HepG2 (cell line): ENCODE measurements around the gene TEKT5. TPM values are rescaled to one million over a fixed set of nuclear protein-coding genes. Genes with fewer than 3 reads are reported as not detected.
A peak's percentile ranks its signal among the peaks of the same experiment; 100 is the strongest.

ENCODE experiments used
- ATAC-seq: fragments of 200-7000 bp; cut with Tn5 transposase; 3 replicates; pipeline ENCODE4 v1.9.1; 2020; ENCODE audit warnings: mild to moderate bottlenecking, moderate library complexity
- BruUV-seq: library from RNA; stranded (reverse); fragments of 400-500 nt; replicated peaks from 2 replicates; lab custom pipeline; 2021; lab: Mats Ljungman, UMichigan
- CTCF ChIA-PET: fragments of 300-600 bp; formaldehyde crosslinking; extraction: SDS; loops from one replicate; lab custom pipeline; 2021; ENCODE audit warnings: low total read pairs, inconsistent platforms, low intra/inter-chr PET ratio; lab: Yijun Ruan, JAX
- POLR2A ChIA-PET: fragments of 350-600 bp; sonication (Branson Sonifier 250); formaldehyde crosslinking; loops from one replicate; lab custom pipeline; 2020; ENCODE audit warnings: antibody characterized with exemption, inconsistent platforms; lab: Yijun Ruan, JAX
- DNase-seq: peaks from one replicate; pipeline ENCODE4 v3.0.0-alpha.2; 2015; ENCODE audit warnings: low spot score
- FAIRE-seq: peaks from 3 replicates; lab custom pipeline; 2011; peaks lifted over from hg19 to GRCh38; lab: Jason Lieb, UNC
- H2AFZ ChIP-seq: one replicate; pipeline ENCODE4 v1.6.1; 2011; ENCODE audit warnings: low read length, inconsistent platforms
- H3K27ac ChIP-seq: fragments of 300-600 bp; 3 replicates; pipeline ENCODE4 v1.8.0; 2011; ENCODE audit warnings: mixed run types, mild to moderate bottlenecking, mixed read lengths, low read length, inconsistent platforms; ENCODE audit not compliant: insufficient read depth; ENCODE audit errors: extremely low read length
- H3K27me3 ChIP-seq, 2 experiments: fragments of 200-600 bp in 1 of 2; 2 replicates in 1 of 2; 3 replicates in 1 of 2; pipeline versions ENCODE4 v1.6.0 to v1.8.0; 2011; ENCODE audit warnings: low read length in 2 of 2, mild to moderate bottlenecking in 2 of 2, moderate library complexity in 2 of 2, inconsistent platforms in 1 of 2; ENCODE audit not compliant: insufficient read depth in 2 of 2, control insufficient read depth in 1 of 2
- H3K36me3 ChIP-seq, 2 experiments: fragments of 200-600 bp in 1 of 2; replicated peaks in 1 of 2; 2 replicates in 1 of 2; 3 replicates in 1 of 2; pipeline versions ENCODE4 v1.5.1 to v1.8.0; 2011; ENCODE audit warnings: low read length in 2 of 2, inconsistent platforms in 1 of 2; ENCODE audit not compliant: insufficient read depth in 2 of 2, control insufficient read depth in 1 of 2
- H3K4me1 ChIP-seq: 2 replicates; pipeline ENCODE4 v1.5.1; 2012; ENCODE audit warnings: low read length, inconsistent platforms; ENCODE audit not compliant: insufficient read depth
- H3K4me2 ChIP-seq: 2 replicates; pipeline ENCODE4 v1.6.0; 2011; ENCODE audit warnings: low read depth, low read length, inconsistent platforms
- H3K4me3 ChIP-seq, 3 experiments: fragments of 200-600 bp in 1 of 3; sonication (generic), shearing (Covaris generic) in 1 of 3; replicated peaks in 1 of 3; 2 replicates each; pipeline ENCODE4 v1.5.1; 2011 to 2016; ENCODE audit warnings: low read length in 3 of 3, inconsistent platforms in 2 of 3, low read depth in 2 of 3, mild to moderate bottlenecking in 2 of 3, control low read depth in 1 of 3, mixed read lengths in 1 of 3; ENCODE audit not compliant: insufficient read depth in 1 of 3
- H3K79me2 ChIP-seq: one replicate; pipeline ENCODE4 v1.6.1; 2011; ENCODE audit warnings: low read length, inconsistent platforms; ENCODE audit not compliant: insufficient read depth
- H3K9ac ChIP-seq: 2 replicates; pipeline ENCODE4 v1.6.0; 2011; ENCODE audit warnings: mild to moderate bottlenecking, low read depth, low read length, inconsistent platforms; ENCODE audit not compliant: insufficient read depth
- H3K9me3 ChIP-seq: 2 replicates; pipeline ENCODE4 v1.5.1; 2012; ENCODE audit warnings: mild to moderate bottlenecking, low read length
- H4K20me1 ChIP-seq: 2 replicates; pipeline ENCODE4 v1.6.0; 2011; ENCODE audit warnings: inconsistent platforms, mild to moderate bottlenecking, low read length, moderate library complexity; ENCODE audit not compliant: insufficient read depth
- CBX2 ChIP-seq, 2 experiments: fragments of 200-600 bp in 1 of 2; sonication (generic); formaldehyde crosslinking in 1 of 2; IDR thresholded peaks; 2 replicates each; pipeline versions ENCODE4 v1.7.0 to v1.8.1; 2018 to 2022; ENCODE audit warnings: low read depth in 2 of 2, low read length in 1 of 2, mild to moderate bottlenecking in 1 of 2, missing genetic modification reagents in 1 of 2
- KDM5A ChIP-seq: fragments of 200-600 bp; sonication (generic); IDR thresholded peaks from 2 replicates; pipeline ENCODE4 v1.7.0; 2018; ENCODE audit warnings: antibody characterized with exemption, mild to moderate bottlenecking, low read length, borderline replicate concordance
- KLF13 ChIP-seq: sonication (generic); formaldehyde crosslinking; IDR thresholded peaks from 2 replicates; pipeline ENCODE4 v1.4.0; 2020; ENCODE audit warnings: mild to moderate bottlenecking, missing genetic modification reagents
- SP140L ChIP-seq: sonication (generic); formaldehyde crosslinking; IDR thresholded peaks from 2 replicates; pipeline ENCODE4 v1.4.0; 2020; ENCODE audit warnings: missing genetic modification reagents, borderline replicate concordance
- ZNF552 ChIP-seq: sonication (generic); formaldehyde crosslinking; IDR thresholded peaks from 2 replicates; pipeline ENCODE4 v1.9.0; 2022; ENCODE audit warnings: missing genetic modification reagents, mild to moderate bottlenecking, borderline replicate concordance
- ZNF556 ChIP-seq: sonication (generic); formaldehyde crosslinking; IDR thresholded peaks from 2 replicates; pipeline ENCODE4 v1.4.0; 2020; ENCODE audit warnings: mild to moderate bottlenecking, missing genetic modification reagents, borderline replicate concordance
- ZNF775 ChIP-seq: sonication (generic); formaldehyde crosslinking; IDR thresholded peaks from 2 replicates; pipeline ENCODE4 v1.4.0; 2020; ENCODE audit warnings: missing genetic modification reagents, mild to moderate bottlenecking, moderate library complexity, borderline replicate concordance
- ZNF879 ChIP-seq: sonication (generic); formaldehyde crosslinking; IDR thresholded peaks from 2 replicates; pipeline ENCODE4 v1.8.1; 2023; ENCODE audit warnings: missing genetic modification reagents
- whole genome bisulfite sequencing: methylation state at CpG from one replicate; pipeline ENCODE4 v1.1.6; 2017; ENCODE audit warnings: low lambda C conversion rate; 5-methylcytosine and 5-hydroxymethylcytosine counted together
- in situ Hi-C: cut with HindIII; loops from 2 replicates; pipeline ENCODE4 v1.10.0; 2017; ENCODE audit warnings: low pct_unique_long_range_greater_than_20kb; ENCODE audit not compliant: extremely low pct_ligation_motif_present
- intact Hi-C: fragments of 100-400 bp; cut with micrococcal nuclease; formaldehyde crosslinking; loops from one replicate; pipeline ENCODE4 v1.10.0; 2022; ENCODE audit not compliant: unreplicated experiment
- polyA plus RNA-seq, 8 experiments: library from polyadenylated mRNA; depleted of rRNA in 3 of 8; stranded (reverse) in 7 of 8; unstranded in 1 of 8; fragments of >200 nt; fragmentation: Illumina TruSeq in 4 of 8; extraction: Trizol in 4 of 8; gene quantifications; 2 replicates each; pipeline versions ENCODE4 v1.2.1 to v1.2.3, GENCODE V29; 2011 to 2016; ENCODE audit warnings: low read depth in 4 of 8, missing spikeins in 1 of 8, mixed read lengths in 1 of 8; ENCODE audit not compliant: insufficient read depth in 1 of 8
- total RNA-seq, 5 experiments: library from RNA; depleted of rRNA; stranded (reverse); fragments of >200 nt; fragmentation: Illumina TruSeq; extraction: Trizol; gene quantifications; 2 replicates each; pipeline ENCODE4 v1.2.3, GENCODE V29; 2016; ENCODE audit warnings: low read depth in 1 of 5
- TF ChIP-seq, protein P1 (sequence below): sonication (generic); formaldehyde crosslinking; IDR thresholded peaks from 2 replicates; pipeline ENCODE4 v1.5.1; 2020; ENCODE audit warnings: mild to moderate bottlenecking, missing genetic modification reagents, borderline replicate concordance
- TF ChIP-seq, protein P2 (sequence below): sonication (generic); formaldehyde crosslinking; IDR thresholded peaks from 2 replicates; pipeline ENCODE4 v1.8.1; 2023; ENCODE audit warnings: mild to moderate bottlenecking, moderate library complexity, missing genetic modification reagents
- TF ChIP-seq, protein P3 (sequence below): sonication (generic); formaldehyde crosslinking; IDR thresholded peaks from 2 replicates; pipeline ENCODE4 v1.5.0; 2020; ENCODE audit warnings: missing genetic modification reagents

TEKT5 gene
- total and polyA plus RNA-seq, 2 of the 13 experiments (the other 11 are each of a cell fraction or from before 2014, with no cell fraction given): 0.16 TPM; not detected in 1

DNA sequence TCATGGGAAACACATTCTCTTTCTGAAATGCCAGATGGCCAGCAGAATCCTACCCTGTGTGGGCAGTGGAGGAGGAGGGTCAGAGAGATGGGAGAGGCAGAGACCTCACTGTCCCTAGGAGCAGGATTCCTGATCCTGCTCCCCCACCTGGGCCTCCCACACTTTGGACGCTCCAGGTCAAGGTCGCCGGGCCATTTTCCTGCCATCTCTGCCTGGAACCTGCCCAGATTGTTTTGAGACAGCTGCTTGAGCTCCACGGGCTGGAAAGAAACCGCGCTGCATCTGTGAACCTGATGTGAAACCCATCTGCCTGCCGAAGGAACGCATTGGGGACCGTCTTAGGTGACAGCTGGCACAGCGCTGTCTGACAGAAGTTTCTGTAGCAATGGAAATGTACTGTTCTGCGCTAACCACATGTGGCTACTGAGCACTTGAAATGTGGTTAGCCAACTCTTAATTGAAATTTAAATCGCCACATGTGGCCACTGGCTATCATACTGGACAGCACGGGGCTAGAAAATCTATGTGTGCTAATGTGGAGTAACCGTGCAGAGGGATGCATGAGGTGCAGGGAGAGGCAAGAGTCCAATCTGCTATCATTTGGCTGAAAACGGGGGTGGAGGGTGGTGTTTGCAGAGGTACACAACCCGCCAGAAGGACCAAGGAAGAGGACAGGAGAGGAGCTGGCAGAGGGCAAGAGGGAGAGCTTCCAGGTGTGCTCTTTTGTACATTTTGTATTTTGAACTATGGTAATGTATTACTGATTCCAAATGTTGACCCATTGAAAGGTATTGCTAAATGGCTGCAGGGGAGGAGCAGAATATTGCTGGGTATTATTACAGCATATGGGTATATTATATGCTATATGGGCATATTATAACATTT, 33.5 kb upstream of the TEKT5 start:
- ChIA-PET POLR2A (interaction anchor here (0.6 to 1.7 kb wide), 5 partner anchors 9 to 150 kb away, joined by 3 to 9 read pairs (median 3); partner anchors contain the start of genes EMP2 and NUBP1), CTCF (no interaction called here)
- in situ Hi-C loops: no loop called here
- Histone ChIP-seq H3K4me2 (peak overlapping the region; percentile 54), H4K20me1 (no peaks in the 10 kb centered on the region), H3K27me3 (no peaks in the 10 kb centered on the region), H3K4me1 (peaks cover 35% of the 10 kb centered on the region), H3K36me3 (no peaks in the 10 kb centered on the region), H3K4me3 (peak overlapping the region in 1 of 3 experiments; percentile 36; a peak in 2 of 6 replicates), H2AFZ (no peak overlapping the region), H3K79me2 (no peaks in the 10 kb centered on the region), H3K9me3 (0 out of 2 replicates have a peak, but pooled peaks cover 1% of the 10 kb centered on the region), H3K9ac (no peak overlapping the region), H3K27ac (no peak overlapping the region)
- intact Hi-C loops: loop anchor here (2.0 kb wide), 1 partner anchor 147 kb away; the partner anchor contains the start of gene EMP2
- ATAC-seq (peak; percentile 85), FAIRE-seq (peak; percentile 73), DNase-seq (peak; percentile 70)
- no TSS peak for BruUV-seq
- 25% methylated on average over 16 of the region's 16 CpGs for whole genome bisulfite sequencing
- TF ChIP-seq, protein P1, sequence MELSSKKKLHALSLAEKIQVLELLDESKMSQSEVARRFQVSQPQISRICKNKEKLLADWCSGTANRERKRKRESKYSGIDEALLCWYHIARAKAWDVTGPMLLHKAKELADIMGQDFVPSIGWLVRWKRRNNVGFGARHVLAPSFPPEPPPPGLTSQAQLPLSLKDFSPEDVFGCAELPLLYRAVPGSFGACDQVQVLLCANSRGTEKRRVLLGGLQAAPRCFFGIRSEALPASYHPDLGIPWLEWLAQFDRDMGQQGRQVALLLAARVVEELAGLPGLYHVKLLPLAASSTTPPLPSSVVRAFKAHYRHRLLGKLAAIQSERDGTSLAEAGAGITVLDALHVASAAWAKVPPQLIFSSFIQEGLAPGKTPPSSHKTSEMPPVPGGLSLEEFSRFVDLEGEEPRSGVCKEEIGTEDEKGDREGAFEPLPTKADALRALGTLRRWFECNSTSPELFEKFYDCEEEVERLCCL: 0 out of 2 replicates have a peak, but pooled peaks have one; percentile 42
- no peak for TF ChIP-seq KDM5A
- no peak for TF ChIP-seq KLF13 (CRISPR knock-in tag)
- TF ChIP-seq CBX2 (IDR thresholded peaks at IDR 0.05; ENCODE audit: low read depth, low read length): no peak
- no peak for TF ChIP-seq CBX2 (CRISPR knock-in tag; IDR thresholded peaks at IDR 0.05; ENCODE audit: low read depth)
- no peak for TF ChIP-seq SP140L
- TF ChIP-seq ZNF552: no peak
- TF ChIP-seq, protein P2, sequence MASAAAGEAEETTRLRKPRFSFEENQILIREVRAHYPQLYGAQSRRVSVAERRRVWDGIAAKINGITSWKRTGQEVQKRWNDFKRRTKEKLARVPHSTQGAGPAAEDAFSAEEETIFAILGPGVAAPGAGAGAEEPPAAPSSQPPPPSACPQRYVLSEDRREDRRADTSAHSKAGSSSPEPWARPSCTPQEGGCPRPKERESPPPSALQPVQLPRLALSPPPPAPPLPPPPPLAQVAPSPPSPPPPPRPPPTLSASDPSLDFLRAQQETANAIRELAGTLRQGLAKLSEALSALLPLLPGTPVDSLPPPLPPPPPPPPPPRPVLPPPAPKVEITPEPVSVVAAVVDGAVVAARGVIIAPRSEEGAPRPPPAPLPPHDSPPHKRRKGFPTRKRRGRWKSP (CRISPR knock-in tag): no peak
- peak; percentile 65; the same call in 1 of the 2 replicates for TF ChIP-seq ZNF556 (CRISPR knock-in tag)
- TF ChIP-seq ZNF775: no peak
- no peak for TF ChIP-seq ZNF879
- TF ChIP-seq, protein P3, sequence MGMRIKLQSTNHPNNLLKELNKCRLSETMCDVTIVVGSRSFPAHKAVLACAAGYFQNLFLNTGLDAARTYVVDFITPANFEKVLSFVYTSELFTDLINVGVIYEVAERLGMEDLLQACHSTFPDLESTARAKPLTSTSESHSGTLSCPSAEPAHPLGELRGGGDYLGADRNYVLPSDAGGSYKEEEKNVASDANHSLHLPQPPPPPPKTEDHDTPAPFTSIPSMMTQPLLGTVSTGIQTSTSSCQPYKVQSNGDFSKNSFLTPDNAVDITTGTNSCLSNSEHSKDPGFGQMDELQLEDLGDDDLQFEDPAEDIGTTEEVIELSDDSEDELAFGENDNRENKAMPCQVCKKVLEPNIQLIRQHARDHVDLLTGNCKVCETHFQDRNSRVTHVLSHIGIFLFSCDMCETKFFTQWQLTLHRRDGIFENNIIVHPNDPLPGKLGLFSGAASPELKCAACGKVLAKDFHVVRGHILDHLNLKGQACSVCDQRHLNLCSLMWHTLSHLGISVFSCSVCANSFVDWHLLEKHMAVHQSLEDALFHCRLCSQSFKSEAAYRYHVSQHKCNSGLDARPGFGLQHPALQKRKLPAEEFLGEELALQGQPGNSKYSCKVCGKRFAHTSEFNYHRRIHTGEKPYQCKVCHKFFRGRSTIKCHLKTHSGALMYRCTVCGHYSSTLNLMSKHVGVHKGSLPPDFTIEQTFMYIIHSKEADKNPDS (CRISPR knock-in tag): 0 out of 2 replicates have a peak, but pooled peaks have one; percentile 25
